NK-92 (cell line): ENCODE measurements around the gene ZNF8.
"Not testable (repeated sequence)": the region's sequence is repeated elsewhere in the genome, so short reads cannot be mapped to it uniquely, and the experiment has no call there.

ENCODE experiments used
- DNase-seq: peaks from one replicate; lab custom pipeline; 2025; ENCODE audit not compliant: unreplicated experiment; lab: John Stamatoyannopoulos, UW

Gene ZNF8

DNA sequence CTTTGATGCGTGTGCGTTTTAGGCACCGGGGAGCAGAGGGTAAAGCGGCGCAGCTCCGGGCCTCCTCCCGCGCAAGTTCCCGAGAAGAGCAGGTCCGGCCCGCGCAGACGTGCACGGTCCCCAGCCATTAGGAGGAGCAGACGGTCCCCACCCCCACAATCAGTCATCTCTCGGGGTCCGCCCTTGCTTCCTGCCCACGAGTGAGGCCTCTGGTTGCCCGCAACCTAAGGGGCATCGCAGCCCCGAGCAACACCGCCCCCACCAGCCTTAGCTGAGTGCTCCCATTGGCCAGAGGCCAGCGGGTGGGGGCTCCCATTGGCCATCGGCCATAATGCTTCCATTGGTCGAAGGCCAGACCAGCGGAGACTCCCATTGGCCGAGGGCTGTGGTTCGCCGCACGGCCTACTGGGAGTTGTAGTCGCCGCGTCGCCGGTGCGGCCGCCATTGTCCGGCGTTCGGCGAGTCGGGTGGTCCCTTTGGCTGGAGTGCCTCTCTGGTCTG is at the start of gene ZNF8:
Gene ZNF8, plus strand, starts transcription at position 415 of the 501 bp plus-strand sequence. CDS start 127 bp downstream, outside the sequence.
- peak; percentile 88 for DNase-seq

DNA sequence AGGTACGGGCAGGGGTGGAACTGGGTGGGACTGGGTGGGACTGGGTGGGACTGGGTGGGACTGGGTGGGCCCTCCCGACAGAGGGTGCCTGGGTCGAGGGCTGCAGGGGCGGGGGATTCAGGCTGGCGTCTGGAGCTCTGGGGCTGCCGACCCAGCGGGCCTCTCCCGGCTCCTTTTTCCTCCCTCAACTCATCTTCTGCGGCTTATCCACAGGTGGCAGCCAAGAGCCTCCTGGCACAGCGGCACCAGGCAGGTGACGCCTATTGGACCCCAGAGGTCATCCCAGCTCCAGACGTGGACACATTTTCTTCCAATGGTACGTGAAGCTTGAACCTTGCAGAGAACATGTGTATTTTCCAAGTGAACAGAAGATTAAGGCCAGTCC is 49.5 kb upstream of the ZNF8 start:
- DNase-seq: no peak

DNA sequence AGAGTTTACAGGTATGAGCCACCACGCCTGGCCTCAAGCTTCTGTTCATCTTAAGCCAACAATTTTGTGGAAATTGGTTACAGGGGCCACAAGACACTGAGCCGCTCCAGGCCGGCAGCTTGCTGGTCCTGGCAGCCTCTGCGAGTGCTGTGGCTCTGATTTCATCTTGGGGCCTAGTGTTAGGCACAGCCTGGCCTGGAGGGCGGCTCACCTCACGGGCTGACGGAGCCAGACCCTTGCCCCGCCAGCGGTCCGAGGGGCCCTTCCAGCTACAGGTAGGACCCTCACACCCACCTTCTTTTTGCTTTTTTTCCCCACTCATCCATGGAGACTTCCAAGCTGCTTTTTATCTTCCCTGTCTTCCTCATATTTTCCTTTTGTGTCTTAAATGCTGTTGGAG is 41.4 kb upstream of the ZNF8 start:
- no peak for DNase-seq

DNA sequence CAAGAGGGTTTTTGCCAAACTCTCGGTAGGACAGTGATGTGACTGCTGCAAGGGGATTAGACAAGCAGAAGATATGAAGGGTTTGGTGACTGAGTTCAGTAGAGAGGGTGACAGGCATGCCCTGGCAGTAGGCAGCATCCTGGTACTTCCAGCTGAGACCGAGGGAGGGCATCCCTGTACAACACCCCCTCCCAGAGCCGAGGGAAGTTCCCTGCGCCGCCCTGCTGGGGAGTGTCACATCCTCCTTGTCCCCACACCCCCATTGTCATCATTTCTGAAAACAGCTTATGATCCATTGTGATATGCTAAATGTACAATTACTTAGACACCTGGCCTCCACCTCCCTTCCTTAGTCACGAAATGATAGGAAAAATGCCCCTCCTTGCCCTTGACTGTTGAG is 35.4 kb upstream of the ZNF8 start:
- DNase-seq: no peak

DNA sequence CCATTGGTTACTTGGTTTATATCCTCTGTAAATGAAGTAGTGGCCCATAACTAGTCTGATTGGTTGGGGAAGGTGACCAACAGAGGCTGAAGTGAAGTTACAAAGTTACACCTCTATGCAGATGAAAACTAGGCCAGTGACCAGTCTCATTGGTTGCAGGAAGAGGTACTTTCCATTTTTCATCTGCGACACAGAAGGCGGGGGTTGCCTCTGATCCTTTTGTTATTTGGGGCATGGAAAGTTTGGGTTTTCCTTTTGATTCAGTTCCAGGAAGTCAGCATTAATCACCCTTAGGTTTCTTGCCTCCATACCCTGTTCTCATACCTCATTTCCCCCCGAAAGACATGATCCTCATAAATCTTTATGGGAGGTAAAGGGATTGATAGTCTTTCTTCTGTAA is 29.9 kb upstream of the ZNF8 start:
- DNase-seq: no peak

DNA sequence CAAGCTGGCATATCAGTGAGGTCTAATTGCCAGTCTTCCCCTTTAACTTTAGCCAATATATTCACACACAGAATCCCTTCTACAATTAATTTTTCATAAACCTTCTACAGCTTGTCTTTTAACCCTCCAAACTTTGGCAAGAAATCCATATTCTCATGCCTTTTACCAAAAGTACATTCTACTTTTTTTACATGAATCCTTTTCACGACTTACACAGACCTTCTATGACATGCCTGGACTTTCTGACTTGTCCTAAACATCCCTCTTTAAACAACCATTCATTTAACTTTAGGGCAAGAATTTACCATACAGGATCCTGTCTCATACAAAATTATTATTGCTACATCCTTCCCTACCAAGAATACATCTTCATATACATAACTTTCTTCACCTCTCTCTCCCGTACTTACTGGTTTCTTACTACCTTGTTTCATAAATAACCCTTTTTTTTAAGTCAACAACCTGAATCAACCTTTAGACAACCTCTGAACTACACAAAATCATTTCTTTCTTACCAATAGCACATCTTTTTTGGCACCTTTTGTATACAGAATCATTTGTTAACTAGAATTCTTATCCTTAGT is 26.6 kb upstream of the ZNF8 start:
- no peak for DNase-seq

DNA sequence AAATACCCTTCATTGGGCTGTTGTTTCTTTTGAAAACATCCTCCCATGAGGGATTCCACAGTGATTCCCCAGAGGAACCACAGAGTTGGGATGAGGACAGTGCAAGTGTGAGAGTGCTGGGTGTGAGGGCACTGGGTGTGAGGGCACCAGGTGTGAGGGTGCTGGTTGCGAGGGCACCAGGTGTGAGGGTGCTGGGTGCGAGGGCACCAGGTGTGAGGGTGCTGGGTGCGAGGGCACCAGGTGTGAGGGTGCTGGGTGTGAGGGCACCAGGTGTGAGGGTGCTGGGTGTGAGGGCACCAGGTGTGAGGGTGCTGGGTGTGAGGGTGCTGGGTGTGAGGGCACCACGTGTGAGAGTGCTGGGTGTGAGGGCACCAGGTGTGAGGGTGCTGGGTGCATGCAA is 20.5 kb upstream of the ZNF8 start:
- not testable (repeated sequence) for DNase-seq

DNA sequence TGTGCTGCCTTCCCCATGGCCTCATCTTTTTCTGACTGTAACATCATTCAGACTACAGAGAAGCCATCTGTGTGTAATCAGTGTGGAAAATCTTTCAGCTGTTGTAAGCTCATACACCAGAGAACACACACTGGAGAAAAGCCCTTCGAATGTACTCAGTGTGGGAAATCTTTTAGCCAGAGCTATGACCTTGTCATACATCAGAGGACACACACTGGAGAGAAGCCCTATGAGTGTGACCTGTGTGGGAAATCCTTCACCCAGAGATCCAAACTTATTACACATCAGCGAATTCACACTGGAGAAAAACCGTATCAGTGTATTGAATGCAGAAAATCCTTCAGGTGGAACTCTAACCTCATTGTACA is 17.2 kb upstream of the ZNF8 start:
- DNase-seq: no peak

DNA sequence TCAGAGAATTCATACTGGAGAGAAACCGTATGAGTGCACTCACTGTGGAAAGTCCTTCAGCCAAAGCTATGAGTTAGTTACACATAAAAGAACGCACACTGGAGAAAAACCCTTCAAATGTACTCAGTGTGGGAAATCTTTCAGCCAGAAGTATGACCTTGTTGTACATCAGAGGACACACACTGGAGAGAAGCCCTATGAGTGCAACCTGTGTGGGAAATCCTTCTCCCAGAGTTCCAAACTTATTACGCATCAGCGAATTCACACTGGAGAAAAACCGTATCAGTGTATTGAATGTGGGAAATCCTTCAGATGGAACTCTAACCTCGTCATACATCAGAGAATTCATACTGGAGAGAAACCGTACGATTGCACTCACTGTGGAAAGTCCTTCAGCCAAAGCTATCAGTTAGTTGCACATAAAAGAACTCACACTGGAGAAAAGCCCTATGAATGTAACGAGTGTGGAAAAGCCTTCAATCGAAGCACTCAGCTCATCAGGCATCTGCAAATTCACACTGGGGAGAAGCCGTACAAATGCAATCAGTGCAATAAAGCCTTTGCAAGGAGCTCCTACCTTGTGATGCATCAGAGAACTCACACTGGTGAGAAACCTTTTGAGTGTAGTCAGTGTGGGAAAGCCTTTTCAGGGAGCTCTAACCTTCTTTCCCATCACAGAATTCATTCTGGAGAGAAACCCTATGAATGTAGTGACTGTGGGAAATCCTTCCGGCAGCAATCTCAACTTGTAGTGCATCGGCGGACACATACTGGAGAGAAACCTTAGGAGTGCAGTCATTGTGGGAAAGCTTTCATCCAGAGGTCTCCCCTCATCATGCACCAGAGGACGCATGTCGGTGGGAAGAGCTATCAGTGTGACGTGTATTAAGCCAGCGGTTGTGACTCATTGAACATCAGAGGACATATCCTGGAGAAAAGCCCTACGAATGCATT is 16.5 kb upstream of the ZNF8 start:
- DNase-seq: no peak

DNA sequence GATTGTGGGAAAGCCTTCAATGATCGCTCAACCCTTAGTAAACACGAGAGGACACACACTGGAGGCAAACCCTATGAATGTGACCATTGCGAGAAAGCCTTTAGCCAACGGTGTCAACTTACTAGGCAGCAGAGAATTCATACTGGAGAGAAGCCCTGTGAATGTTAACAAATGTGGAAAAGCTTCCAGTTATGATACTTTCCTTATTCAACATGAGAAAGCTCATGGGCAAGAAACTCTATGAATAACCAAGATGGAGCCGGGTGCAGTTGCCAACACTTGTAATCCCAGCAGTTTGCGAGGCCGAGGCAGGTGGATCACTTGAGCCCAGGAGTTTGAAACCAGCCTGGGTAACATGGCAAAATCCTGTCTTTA is 15.8 kb upstream of the ZNF8 start:
- no peak for DNase-seq

DNA sequence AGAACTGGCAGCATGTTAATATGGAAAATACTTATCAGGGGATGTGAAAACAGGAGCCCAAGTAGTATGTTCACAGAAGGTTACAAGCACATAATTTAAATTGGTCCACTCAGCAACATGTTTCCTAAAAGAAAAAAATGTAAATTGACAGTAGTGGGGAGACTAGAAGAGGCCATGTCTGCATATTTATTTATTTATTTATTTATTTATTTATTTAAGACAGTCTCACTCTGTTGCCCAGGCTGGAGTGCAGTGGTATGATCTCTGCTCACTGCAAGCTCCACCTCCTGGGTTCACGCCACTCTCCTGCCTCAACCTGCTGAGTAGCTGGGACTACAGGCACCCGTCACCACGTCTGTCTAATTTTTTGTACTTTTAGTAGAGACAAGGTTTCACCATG is 13.7 kb upstream of the ZNF8 start:
- no peak for DNase-seq

DNA sequence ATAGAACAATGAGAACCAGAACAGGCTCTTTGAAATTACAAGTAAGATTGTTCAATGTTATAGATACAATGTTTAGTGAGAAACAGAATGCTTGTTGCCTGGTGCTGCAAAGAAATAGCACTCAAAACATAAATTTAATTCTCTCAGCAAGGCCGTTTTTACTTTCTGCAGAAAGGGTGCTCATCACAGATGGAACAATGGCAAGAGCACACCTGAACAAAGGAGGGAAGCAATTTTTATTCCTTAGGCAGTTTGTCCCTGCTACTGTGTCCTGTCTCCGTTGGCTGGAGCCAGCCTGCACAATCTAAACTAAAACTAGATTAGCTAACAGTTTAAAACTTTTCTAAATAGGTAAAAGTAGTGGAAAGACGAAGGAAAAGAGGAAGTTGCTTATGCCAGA is 10.4 kb upstream of the ZNF8 start:
- DNase-seq: no peak

DNA sequence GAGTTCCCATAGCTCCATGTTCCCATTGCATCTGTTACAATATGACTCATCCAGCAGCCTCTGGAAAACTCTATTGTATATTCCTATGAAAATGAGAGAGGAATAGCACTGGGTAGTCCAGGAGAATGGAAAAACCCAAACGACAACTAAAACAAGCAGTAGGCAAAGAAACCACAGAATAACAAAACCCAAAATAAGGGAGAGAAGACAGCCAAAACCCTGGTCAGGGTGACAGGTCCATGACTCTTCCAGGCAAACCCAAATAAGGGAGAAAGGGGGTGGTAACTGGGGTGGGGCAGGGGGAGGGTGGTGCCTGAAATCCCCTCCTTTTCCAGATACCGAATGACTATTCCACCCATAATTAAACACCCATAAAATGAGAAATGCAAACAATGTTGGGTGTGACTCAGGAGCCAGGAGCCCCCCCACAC is 4.0 kb upstream of the ZNF8 start:
- DNase-seq: no peak

DNA sequence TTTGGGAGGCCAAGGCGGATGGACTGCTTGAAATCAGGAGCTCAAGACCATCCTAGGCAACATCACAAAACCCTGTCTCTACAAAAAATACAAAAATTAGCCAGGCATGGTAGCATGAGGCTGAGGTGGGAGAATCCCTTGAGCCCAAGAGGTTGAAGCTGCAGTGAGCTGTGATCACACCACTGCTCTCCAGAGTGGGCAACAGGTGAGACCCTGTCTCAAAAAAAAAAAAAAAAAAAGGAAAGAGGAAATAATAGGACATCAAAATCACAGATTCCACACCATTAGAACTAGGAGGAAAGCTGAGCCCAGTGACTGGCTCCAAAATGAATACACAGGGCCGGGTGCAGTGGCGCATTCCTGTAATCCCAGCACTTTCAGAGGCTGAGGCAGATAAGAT is 3.2 kb upstream of the ZNF8 start:
- DNase-seq: no peak

DNA sequence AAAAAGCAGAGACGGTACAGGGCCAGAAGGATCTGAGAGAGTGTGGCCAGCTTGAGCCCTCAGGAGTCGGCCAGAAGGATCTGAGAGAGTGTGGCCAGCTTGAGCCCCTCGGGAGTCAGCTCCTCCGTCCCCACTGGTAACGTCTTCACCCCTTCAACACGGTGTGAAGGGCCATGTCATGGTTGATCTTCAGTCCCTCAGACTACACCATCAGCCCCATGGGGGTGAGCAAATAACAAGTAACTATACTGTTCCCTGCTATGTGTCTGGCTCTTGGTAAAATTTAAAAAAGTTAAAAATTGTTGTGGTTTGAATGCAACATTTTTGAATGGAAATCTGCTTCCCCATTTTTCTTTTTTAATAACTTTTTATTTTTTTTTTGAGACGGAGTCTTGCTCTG is 1.6 kb upstream of the ZNF8 start:
- no peak for DNase-seq

DNA sequence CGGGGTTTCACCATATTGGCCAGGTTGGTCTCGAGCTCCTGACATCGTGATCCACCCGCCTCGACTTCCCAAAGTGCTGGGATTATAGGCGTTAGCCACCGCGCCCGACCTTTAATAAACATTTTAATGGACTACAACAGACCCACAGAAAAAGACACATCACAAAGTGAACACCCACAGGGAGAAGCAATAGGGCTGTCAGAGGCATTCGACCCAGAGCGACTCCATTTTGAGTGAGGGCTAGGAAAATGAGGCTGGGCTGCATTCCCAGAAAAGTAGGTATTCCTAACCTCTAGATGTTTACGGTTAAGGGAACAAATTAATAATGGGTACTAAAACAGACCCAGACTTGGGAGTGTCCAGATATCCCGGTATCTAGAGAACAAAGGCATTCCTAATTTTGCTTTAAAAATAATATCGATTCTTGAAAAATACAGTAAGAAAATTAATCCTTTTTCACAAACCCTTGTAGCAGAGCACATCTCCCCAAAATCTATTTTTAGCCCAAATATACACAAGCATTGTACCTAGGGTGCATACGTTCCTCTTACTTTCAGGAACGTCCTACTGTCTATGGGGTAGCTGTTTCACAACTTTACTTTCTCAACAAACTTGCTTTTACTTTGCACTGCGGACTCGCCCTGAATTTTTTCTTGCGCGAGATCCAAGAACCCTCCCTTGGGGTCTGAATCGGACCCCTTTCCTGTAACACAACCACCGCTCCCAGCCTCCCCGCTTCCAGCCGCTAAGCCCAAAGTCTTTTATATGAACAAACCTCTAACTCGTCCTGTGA is 811 bp upstream of the ZNF8 start:
- no peak for DNase-seq

DNA sequence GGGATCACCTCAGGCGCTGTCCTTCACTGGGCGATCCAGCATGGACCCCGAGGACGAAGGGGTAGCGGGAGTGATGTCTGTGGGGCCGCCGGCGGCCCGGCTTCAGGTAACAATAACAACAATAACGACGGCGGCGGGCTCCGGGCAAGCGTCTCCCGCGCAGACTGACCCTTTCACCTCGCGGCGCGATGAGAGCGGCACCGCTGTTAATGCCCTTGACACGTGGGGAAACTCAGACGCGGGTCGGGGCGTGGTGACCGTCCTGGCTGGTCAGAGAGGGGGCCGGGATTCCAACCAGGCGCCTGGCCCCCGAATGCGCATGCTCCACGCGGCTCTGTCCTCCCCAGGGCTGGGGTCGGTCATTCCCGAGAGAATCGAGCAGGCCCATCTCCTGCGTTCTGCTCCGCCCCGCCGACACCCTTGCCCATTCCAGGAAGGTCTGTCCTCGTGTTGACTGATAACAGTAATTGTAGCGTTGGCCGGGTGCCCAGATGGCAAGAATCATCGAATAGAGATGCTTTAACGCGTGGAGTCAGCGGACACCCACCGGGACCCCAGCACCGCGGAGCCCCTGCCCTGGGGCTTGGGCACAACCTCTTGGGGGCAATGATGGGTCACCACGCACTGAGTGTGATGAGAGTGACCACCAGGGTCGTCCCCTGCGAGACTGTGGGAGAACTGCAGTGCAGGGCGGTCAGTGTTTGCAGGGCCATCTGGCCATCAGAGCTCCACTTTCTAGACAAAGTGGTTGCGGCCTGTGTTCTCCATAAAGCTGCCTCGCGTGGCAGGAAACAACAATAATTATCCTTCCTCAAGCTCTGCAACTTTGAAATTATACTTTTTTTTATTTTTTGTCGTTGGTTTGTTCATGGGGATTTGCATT is 528 bp downstream of the ZNF8 start:
- no peak for DNase-seq

DNA sequence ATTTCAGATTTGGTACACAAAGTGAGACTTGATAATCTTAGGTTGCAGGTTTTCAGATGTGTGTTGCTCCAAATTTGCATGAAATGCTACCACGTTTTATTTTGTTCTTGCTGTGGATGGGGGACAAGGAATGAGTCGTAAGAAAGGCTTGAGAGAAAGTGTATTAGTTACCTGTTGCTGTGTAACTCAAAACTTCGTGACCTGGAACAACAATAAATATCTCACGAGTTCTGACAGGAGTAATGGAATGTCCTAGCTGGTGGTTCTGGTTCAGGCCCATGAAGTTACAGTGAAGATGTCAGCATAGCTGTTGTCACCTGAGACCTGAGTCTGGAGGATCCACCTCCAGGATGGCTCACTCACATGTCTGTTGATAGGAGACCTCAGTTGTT is 1.2 kb downstream of the ZNF8 start:
- no peak for DNase-seq

DNA sequence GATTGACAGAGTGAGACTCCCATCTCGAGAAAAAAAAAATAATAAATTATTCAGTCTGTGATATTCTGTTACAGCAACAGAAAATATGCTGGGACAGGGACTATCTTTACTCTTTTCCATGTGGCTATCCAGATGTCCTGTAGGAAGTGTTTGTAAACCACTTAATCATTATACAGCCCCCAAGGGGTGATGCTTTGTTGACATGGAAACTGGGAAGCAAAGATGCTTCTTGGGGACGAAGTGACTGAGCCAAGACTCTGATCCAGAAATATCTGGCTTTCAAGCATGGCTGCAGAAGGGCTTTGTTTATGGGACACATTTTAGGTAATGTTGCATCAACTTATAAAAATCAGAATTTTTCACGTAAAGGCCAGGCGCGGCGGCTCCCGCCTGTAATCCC is 5.4 kb downstream of the ZNF8 start:
- DNase-seq: no peak

DNA sequence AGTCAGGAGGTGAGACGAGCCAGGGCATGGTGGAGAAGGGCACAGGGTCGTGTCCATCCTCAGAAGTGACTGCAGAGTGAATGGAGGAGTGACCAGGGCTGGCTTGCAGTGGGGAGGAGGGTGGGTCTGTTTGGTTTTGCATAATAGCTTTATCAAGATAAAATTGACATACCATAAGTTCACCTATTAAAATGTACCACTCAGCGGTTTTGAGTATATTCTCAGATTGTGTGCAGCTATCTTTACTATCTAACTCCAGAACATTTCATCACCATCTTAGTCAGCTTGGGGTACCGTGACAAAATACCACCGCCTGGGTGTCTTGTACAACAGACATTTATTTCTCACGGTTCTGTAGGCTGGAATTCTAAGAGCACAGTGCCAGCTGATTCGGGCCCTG is 13.2 kb downstream of the ZNF8 start:
- no peak for DNase-seq
